T-helper 22 cell (primary cell): ENCODE measurements around the gene SRMS.
"Not testable (repeated sequence)": the region's sequence is repeated elsewhere in the genome, so short reads cannot be mapped to it uniquely, and the experiment has no call there.

Source experiments
- DNase-seq: peaks from one replicate; pipeline ENCODE4 v3.0.0-alpha.2; 2020; ENCODE audit warnings: low read depth

Gene SRMS

GRCh38 chr20:63522091-63522868 lies 25.3 kb downstream of the SRMS start:
- DNase-seq, result no peak

GRCh38 chr20:63521602-63522001 lies 25.9 kb downstream of the SRMS start:
- DNase-seq, result no peak

GRCh38 chr20:63520934-63521601 lies 26.5 kb downstream of the SRMS start:
- DNase-seq, result peak; percentile 35

GRCh38 chr20:63520504-63520933 lies 27.0 kb downstream of the SRMS start, which contains the start of gene PPDPF:
TSS of gene PPDPF (plus strand) at chr20:63520765. CDS start at chr20:63521309, 544 bp downstream.
- DNase-seq, result peak; percentile 71

GRCh38 chr20:63519668-63520503 lies 27.7 kb downstream of the SRMS start:
- DNase-seq, result peak; percentile 59

- DNase-seq, result no peak
Observed at GRCh38 chr20:63518946-63519667, 28.4 kb downstream of the SRMS start.

- DNase-seq, result no peak
Observed at GRCh38 chr20:63518351-63518861, 29.1 kb downstream of the SRMS start.

- no peak for DNase-seq
Observed at GRCh38 chr20:63517376-63518309, 29.9 kb downstream of the SRMS start.

- DNase-seq, result not testable (repeated sequence)
Observed at GRCh38 chr20:63514520-63514919, 33.0 kb downstream of the SRMS start.

GRCh38 chr20:63513207-63513606 lies 34.3 kb downstream of the SRMS start:
- DNase-seq, result no peak

GRCh38 chr20:63509088-63509564 lies 38.4 kb downstream of the SRMS start:
- no peak for DNase-seq

- DNase-seq, result no peak
Observed at GRCh38 chr20:63508072-63508768, 39.3 kb downstream of the SRMS start.

GRCh38 chr20:63507083-63507743 lies 40.3 kb downstream of the SRMS start:
- DNase-seq, result no peak

- DNase-seq, result no peak
Observed at GRCh38 chr20:63505723-63506122, 41.8 kb downstream of the SRMS start.

- no peak for DNase-seq
Observed at GRCh38 chr20:63505281-63505680, 42.3 kb downstream of the SRMS start.

GRCh38 chr20:63504642-63505041 lies 42.9 kb downstream of the SRMS start:
- DNase-seq, result no peak

- DNase-seq, result no peak
Observed at GRCh38 chr20:63503524-63503923, 44.0 kb downstream of the SRMS start.

- DNase-seq, result no peak
Observed at GRCh38 chr20:63502671-63503172, 44.8 kb downstream of the SRMS start.
